HepG2 (cell line): Measurements from ENCODE around the gene RYR2. TPM values are rescaled to one million over a fixed set of nuclear protein-coding genes. Genes with fewer than 3 reads are reported as not detected.

ENCODE experiments used
- CSRNP2 ChIP-seq: sonication (generic); formaldehyde crosslinking; conservative IDR thresholded peaks from 2 replicates; pipeline ENCODE4 v1.8.0; 2022; ENCODE audit warnings: low read depth, missing genetic modification reagents
- DDIT3 ChIP-seq: sonication (generic); formaldehyde crosslinking; IDR thresholded peaks from 2 replicates; pipeline ENCODE4 v1.4.0; 2020; ENCODE audit warnings: mild to moderate bottlenecking, missing genetic modification reagents
- FOXK1 ChIP-seq: sonication (generic); formaldehyde crosslinking; IDR thresholded peaks from 2 replicates; pipeline ENCODE4 v1.4.0; 2020; ENCODE audit warnings: low read depth, missing genetic modification reagents, borderline replicate concordance
- POLR2AphosphoS2 ChIP-seq: IDR thresholded peaks from 2 replicates; pipeline ENCODE4 v1.6.1; 2011; ENCODE audit warnings: low read depth, low read length, improper control_type of control experiment
- TBX2 ChIP-seq: sonication (generic); formaldehyde crosslinking; IDR thresholded peaks from 2 replicates; pipeline ENCODE4 v1.5.0; 2020; ENCODE audit warnings: missing genetic modification reagents, mild to moderate bottlenecking, borderline replicate concordance
- THYN1 ChIP-seq: sonication (generic); formaldehyde crosslinking; IDR thresholded peaks from 2 replicates; pipeline ENCODE4 v1.8.1; 2023; ENCODE audit warnings: low read depth, mild to moderate bottlenecking, moderate library complexity, missing genetic modification reagents, borderline replicate concordance
- YEATS4 ChIP-seq: sonication (generic); formaldehyde crosslinking; IDR thresholded peaks from 2 replicates; pipeline ENCODE4 v1.4.0; 2020; ENCODE audit warnings: missing genetic modification reagents, borderline replicate concordance
- ZFP36L1 ChIP-seq: sonication (generic); formaldehyde crosslinking; IDR thresholded peaks from 2 replicates; pipeline ENCODE4 v1.8.0; 2022; ENCODE audit warnings: mild to moderate bottlenecking, missing genetic modification reagents, moderate library complexity
- ZHX1 ChIP-seq: sonication (generic); formaldehyde crosslinking; IDR thresholded peaks from 2 replicates; pipeline ENCODE4 v1.8.1; 2022; ENCODE audit warnings: low read depth, mild to moderate bottlenecking, missing genetic modification reagents
- ZNF430 ChIP-seq: sonication (generic); formaldehyde crosslinking; IDR thresholded peaks from 2 replicates; pipeline ENCODE4 v1.9.0; 2021; ENCODE audit warnings: mild to moderate bottlenecking, missing genetic modification reagents
- ZNF569 ChIP-seq: sonication (generic); formaldehyde crosslinking; IDR thresholded peaks from 2 replicates; pipeline ENCODE4 v1.5.0; 2020; ENCODE audit warnings: mild to moderate bottlenecking, missing genetic modification reagents, moderate library complexity, borderline replicate concordance
- polyA plus RNA-seq, 8 experiments: library from polyadenylated mRNA; depleted of rRNA in 3 of 8; stranded (reverse) in 7 of 8; unstranded in 1 of 8; fragments of >200 nt; fragmentation: Illumina TruSeq in 4 of 8; extraction: Trizol in 4 of 8; gene quantifications; 2 replicates each; pipeline versions ENCODE4 v1.2.1 to v1.2.3, GENCODE V29; 2011 to 2016; ENCODE audit warnings: low read depth in 4 of 8, missing spikeins in 1 of 8, mixed read lengths in 1 of 8; ENCODE audit not compliant: insufficient read depth in 1 of 8
- total RNA-seq, 5 experiments: library from RNA; depleted of rRNA; stranded (reverse); fragments of >200 nt; fragmentation: Illumina TruSeq; extraction: Trizol; gene quantifications; 2 replicates each; pipeline ENCODE4 v1.2.3, GENCODE V29; 2016; ENCODE audit warnings: low read depth in 1 of 5
- TF ChIP-seq, protein P1 (sequence below): sonication (generic); formaldehyde crosslinking; IDR thresholded peaks from 2 replicates; pipeline ENCODE4 v1.5.0; 2020; ENCODE audit warnings: missing genetic modification reagents, mild to moderate bottlenecking, borderline replicate concordance
- TF ChIP-seq, protein P2 (sequence below): conservative IDR thresholded peaks from 2 replicates; pipeline ENCODE4 v1.6.1; 2018; ENCODE audit warnings: missing genetic modification reagents
- TF ChIP-seq, protein P3 (sequence below): IDR thresholded peaks from 2 replicates; pipeline ENCODE4 v1.4.0; 2020; ENCODE audit warnings: mild to moderate bottlenecking, missing genetic modification reagents

RYR2 gene
- total and polyA plus RNA-seq, 2 of the 13 experiments (the other 11 are each of a cell fraction or from before 2014, with no cell fraction given), result not detected

DNA sequence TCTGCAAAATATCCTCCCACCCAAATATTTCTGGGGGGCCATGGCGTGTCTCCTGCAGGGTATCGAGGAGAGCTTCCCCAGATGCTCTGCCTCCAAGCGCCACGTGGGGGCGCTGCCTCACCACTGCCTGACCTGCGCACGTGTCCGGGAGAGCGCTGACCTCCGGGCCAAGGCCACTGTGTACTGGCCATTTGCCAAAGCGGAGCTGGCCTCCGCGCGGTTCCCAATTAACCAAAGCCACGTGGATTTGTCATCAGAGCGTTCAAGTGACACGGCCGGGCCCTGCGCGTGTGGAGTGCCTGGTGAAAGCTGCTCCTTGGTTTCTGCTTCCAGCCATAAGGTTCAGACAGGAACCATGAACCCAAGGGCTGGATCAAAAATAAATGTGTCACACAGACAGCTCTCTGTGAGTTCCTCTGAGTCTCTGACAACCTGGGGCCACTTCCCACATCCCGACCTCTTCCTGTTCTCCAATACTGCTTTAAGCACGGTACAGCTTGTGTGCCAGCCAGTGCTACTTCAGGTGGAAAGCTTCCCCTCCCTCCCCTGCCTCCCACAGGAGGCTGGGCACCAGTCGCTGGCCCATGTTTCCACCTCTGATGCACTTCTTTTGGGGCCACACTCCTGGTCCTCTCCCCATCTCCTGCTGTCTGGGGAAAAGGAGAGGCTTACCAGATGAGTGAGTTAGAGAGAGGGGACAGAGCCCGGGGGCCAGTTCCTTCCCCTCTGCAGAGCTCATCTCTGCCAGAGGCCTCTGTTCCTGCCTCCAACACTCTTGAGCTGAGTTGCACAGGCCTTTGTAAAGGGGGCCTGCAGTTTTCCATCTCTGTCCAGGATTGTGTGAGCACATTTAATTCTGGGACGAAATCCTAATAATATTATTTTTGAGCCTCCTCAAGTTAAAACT, 822.6 kb downstream of the RYR2 start (continued):
- 0 out of 2 replicates have a peak, but pooled peaks have one; percentile 61 for TF ChIP-seq ZHX1 (CRISPR knock-in tag)
- TF ChIP-seq ZNF430 (CRISPR knock-in tag), result peak; percentile 68; the same call in 1 of the 2 replicates
- TF ChIP-seq, protein P1, sequence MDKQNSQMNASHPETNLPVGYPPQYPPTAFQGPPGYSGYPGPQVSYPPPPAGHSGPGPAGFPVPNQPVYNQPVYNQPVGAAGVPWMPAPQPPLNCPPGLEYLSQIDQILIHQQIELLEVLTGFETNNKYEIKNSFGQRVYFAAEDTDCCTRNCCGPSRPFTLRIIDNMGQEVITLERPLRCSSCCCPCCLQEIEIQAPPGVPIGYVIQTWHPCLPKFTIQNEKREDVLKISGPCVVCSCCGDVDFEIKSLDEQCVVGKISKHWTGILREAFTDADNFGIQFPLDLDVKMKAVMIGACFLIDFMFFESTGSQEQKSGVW (CRISPR knock-in tag), result no peak; the same call in 1 of the 2 replicates
- TF ChIP-seq FOXK1 (CRISPR knock-in tag), result peak; percentile 31; the same call in 1 of the 2 replicates
- no peak for TF ChIP-seq THYN1
- TF ChIP-seq, protein P2, sequence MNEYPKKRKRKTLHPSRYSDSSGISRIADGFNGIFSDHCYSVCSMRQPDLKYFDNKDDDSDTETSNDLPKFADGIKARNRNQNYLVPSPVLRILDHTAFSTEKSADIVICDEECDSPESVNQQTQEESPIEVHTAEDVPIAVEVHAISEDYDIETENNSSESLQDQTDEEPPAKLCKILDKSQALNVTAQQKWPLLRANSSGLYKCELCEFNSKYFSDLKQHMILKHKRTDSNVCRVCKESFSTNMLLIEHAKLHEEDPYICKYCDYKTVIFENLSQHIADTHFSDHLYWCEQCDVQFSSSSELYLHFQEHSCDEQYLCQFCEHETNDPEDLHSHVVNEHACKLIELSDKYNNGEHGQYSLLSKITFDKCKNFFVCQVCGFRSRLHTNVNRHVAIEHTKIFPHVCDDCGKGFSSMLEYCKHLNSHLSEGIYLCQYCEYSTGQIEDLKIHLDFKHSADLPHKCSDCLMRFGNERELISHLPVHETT (CRISPR knock-in tag), result no peak
- no peak for TF ChIP-seq CSRNP2 (CRISPR knock-in tag)
- 0 out of 2 replicates have a peak, but pooled peaks have one; percentile 59 for TF ChIP-seq ZFP36L1 (CRISPR knock-in tag)
- no peak for TF ChIP-seq DDIT3 (CRISPR knock-in tag)
- peak; percentile 82; the same call in 1 of the 2 replicates for TF ChIP-seq YEATS4
- no peak for TF ChIP-seq ZNF569 (CRISPR knock-in tag)
- peak; percentile 70; the same call in 1 of the 2 replicates for TF ChIP-seq TBX2 (CRISPR knock-in tag)
- TF ChIP-seq POLR2AphosphoS2, result no peak
- TF ChIP-seq, protein P3, sequence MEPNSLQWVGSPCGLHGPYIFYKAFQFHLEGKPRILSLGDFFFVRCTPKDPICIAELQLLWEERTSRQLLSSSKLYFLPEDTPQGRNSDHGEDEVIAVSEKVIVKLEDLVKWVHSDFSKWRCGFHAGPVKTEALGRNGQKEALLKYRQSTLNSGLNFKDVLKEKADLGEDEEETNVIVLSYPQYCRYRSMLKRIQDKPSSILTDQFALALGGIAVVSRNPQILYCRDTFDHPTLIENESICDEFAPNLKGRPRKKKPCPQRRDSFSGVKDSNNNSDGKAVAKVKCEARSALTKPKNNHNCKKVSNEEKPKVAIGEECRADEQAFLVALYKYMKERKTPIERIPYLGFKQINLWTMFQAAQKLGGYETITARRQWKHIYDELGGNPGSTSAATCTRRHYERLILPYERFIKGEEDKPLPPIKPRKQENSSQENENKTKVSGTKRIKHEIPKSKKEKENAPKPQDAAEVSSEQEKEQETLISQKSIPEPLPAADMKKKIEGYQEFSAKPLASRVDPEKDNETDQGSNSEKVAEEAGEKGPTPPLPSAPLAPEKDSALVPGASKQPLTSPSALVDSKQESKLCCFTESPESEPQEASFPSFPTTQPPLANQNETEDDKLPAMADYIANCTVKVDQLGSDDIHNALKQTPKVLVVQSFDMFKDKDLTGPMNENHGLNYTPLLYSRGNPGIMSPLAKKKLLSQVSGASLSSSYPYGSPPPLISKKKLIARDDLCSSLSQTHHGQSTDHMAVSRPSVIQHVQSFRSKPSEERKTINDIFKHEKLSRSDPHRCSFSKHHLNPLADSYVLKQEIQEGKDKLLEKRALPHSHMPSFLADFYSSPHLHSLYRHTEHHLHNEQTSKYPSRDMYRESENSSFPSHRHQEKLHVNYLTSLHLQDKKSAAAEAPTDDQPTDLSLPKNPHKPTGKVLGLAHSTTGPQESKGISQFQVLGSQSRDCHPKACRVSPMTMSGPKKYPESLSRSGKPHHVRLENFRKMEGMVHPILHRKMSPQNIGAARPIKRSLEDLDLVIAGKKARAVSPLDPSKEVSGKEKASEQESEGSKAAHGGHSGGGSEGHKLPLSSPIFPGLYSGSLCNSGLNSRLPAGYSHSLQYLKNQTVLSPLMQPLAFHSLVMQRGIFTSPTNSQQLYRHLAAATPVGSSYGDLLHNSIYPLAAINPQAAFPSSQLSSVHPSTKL (CRISPR knock-in tag), result peak; percentile 89
